ENCODE results near the gene SULF2. TPM values are rescaled to one million over a fixed set of nuclear protein-coding genes. Genes with fewer than 3 reads are reported as not detected.

SULF2 gene
- total RNA-seq, 1 experiment from 2014 or later = 13.0 TPM

DNA sequence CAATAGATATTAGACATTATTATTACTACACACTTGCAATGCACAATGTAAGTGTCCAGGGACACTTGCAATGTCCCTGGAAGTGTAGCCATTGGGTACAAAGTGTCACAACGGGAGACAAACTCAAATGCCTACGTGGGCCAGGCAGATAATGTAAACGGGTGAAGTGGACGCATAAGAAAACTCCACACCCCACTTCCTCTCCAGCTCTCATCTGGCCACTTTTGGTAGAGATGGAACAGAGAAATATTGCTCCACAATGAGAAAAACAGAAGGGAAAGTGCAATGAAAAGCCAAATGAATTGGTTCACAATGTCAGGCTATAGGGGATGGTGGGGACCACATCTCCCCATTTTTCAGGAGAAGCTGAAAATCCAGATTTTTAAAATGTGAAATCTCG is 9.4 kb downstream of the SULF2 start:
- no peak overlapping the region for H2AFZ ChIP-seq (ENCODE audit: low read depth, low read length, poor library complexity, severe bottlenecking)
- RAD21 ChIA-PET (ENCODE audit: low non-redundant PET in 1 of 2, low total read pairs in 2 of 2, uncharacterized antibody in 2 of 2, unreplicated experiment in 2 of 2) = no interaction called here
- no peak overlapping the region for H3K4me2 ChIP-seq (ENCODE audit: low read length)
- peaks cover 0 to 1% of the 10 kb centered on the region in 2 experiments; a peak in 1 of 4 replicates for H3K9me3 ChIP-seq (ENCODE audit: control insufficient read depth in 1 of 2, insufficient read depth in 1 of 2, low read depth in 1 of 2, low read length in 2 of 2)
- BruUV-seq (replicated peaks) = no TSS peak
- DNase-seq (ENCODE audit: low read depth, low spot score) (no peak), ATAC-seq (no peak)
- no peak overlapping the region for H3K4me3 ChIP-seq (replicated peaks in 1 of 2; ENCODE audit: low read depth in 1 of 2, low read length in 2 of 2)
- H4K20me1 ChIP-seq (ENCODE audit: insufficient read depth) = no peaks in the 10 kb centered on the region
- no peaks in the 10 kb centered on the region for H3K79me2 ChIP-seq (ENCODE audit: insufficient read depth, low read length)
- no peaks in the 10 kb centered on the region for H3K27me3 ChIP-seq (ENCODE audit: insufficient read depth, low read length)
- POLR2A ChIA-PET = no interaction called here
- TF ChIP-seq, protein P1, sequence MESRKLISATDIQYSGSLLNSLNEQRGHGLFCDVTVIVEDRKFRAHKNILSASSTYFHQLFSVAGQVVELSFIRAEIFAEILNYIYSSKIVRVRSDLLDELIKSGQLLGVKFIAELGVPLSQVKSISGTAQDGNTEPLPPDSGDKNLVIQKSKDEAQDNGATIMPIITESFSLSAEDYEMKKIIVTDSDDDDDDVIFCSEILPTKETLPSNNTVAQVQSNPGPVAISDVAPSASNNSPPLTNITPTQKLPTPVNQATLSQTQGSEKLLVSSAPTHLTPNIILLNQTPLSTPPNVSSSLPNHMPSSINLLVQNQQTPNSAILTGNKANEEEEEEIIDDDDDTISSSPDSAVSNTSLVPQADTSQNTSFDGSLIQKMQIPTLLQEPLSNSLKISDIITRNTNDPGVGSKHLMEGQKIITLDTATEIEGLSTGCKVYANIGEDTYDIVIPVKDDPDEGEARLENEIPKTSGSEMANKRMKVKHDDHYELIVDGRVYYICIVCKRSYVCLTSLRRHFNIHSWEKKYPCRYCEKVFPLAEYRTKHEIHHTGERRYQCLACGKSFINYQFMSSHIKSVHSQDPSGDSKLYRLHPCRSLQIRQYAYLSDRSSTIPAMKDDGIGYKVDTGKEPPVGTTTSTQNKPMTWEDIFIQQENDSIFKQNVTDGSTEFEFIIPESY (IDR thresholded peaks at IDR 0.05; ENCODE audit: extremely low read depth, insufficient replicate concordance, low read length) = no peak
- TF ChIP-seq ZNF274 (IDR thresholded peaks at IDR 0.05; ENCODE audit: low read depth, low read length) = no peak
- TF ChIP-seq POLR2A (IDR thresholded peaks at IDR 0.05; ENCODE audit: borderline replicate concordance, extremely low read depth, insufficient read depth, insufficient read length) = no peak
- TF ChIP-seq CEBPB (IDR thresholded peaks at IDR 0.05; ENCODE audit: low read depth) = no peak
- no peak for TF ChIP-seq YY1 (IDR thresholded peaks at IDR 0.05; ENCODE audit: extremely low read depth, insufficient replicate concordance, low read depth, low read length)
- TF ChIP-seq CTCF (IDR thresholded peaks at IDR 0.05 in 2 of 3, conservative IDR thresholded peaks at IDR 0.05 in 1 of 3; ENCODE audit: borderline replicate concordance in 1 of 3, insufficient read depth in 1 of 3, low read depth in 2 of 3, low read length in 2 of 3) = no peak
- TF ChIP-seq SRF (IDR thresholded peaks at IDR 0.05; ENCODE audit: low read depth) = no peak
- TF ChIP-seq RAD21 (IDR thresholded peaks at IDR 0.05; ENCODE audit: low read depth) = no peak
- TF ChIP-seq POLR2AphosphoS5 (IDR thresholded peaks at IDR 0.05; ENCODE audit: low read depth, low read length) = no peak
- TF ChIP-seq SP1 (IDR thresholded peaks at IDR 0.05; ENCODE audit: low read depth) = no peak
- no peak for TF ChIP-seq TCF7L2 (IDR thresholded peaks at IDR 0.05; ENCODE audit: borderline replicate concordance, extremely low read depth, insufficient read depth, insufficient read length)
- TF ChIP-seq SIN3A (IDR thresholded peaks at IDR 0.05; ENCODE audit: low read depth) = no peak
- TF ChIP-seq JUND (IDR thresholded peaks at IDR 0.05) = no peak
- TF ChIP-seq ELF1 (IDR thresholded peaks at IDR 0.05; ENCODE audit: borderline replicate concordance, low read depth) = no peak
- no peak for TF ChIP-seq MAX (IDR thresholded peaks at IDR 0.05)
- TF ChIP-seq, protein P2, sequence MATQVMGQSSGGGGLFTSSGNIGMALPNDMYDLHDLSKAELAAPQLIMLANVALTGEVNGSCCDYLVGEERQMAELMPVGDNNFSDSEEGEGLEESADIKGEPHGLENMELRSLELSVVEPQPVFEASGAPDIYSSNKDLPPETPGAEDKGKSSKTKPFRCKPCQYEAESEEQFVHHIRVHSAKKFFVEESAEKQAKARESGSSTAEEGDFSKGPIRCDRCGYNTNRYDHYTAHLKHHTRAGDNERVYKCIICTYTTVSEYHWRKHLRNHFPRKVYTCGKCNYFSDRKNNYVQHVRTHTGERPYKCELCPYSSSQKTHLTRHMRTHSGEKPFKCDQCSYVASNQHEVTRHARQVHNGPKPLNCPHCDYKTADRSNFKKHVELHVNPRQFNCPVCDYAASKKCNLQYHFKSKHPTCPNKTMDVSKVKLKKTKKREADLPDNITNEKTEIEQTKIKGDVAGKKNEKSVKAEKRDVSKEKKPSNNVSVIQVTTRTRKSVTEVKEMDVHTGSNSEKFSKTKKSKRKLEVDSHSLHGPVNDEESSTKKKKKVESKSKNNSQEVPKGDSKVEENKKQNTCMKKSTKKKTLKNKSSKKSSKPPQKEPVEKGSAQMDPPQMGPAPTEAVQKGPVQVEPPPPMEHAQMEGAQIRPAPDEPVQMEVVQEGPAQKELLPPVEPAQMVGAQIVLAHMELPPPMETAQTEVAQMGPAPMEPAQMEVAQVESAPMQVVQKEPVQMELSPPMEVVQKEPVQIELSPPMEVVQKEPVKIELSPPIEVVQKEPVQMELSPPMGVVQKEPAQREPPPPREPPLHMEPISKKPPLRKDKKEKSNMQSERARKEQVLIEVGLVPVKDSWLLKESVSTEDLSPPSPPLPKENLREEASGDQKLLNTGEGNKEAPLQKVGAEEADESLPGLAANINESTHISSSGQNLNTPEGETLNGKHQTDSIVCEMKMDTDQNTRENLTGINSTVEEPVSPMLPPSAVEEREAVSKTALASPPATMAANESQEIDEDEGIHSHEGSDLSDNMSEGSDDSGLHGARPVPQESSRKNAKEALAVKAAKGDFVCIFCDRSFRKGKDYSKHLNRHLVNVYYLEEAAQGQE (IDR thresholded peaks at IDR 0.05; ENCODE audit: low read depth) = no peak
- no peak for TF ChIP-seq EGR1 (IDR thresholded peaks at IDR 0.05; ENCODE audit: low read depth)
- TF ChIP-seq, protein P3, sequence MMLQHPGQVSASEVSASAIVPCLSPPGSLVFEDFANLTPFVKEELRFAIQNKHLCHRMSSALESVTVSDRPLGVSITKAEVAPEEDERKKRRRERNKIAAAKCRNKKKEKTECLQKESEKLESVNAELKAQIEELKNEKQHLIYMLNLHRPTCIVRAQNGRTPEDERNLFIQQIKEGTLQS (IDR thresholded peaks at IDR 0.05) = no peak
- TF ChIP-seq CBX3 (IDR thresholded peaks at IDR 0.05; ENCODE audit: low read depth) = no peak
- 0 out of 4 replicates have a peak, but pooled peaks cover 0 to 4% of the 10 kb centered on the region in 2 experiments for H3K4me1 ChIP-seq (ENCODE audit: control insufficient read depth in 1 of 2, insufficient read depth in 2 of 2, low read length in 2 of 2)
- no peaks in the 10 kb centered on the region for H3K9me2 ChIP-seq (ENCODE audit: insufficient read depth)
- no peaks in the 10 kb centered on the region for H3K36me3 ChIP-seq (ENCODE audit: control insufficient read depth in 1 of 2, insufficient read depth in 2 of 2, low read length in 2 of 2)
- no peak overlapping the region for H3K27ac ChIP-seq (ENCODE audit: low read depth, low read length)
- no peak overlapping the region for H3K9ac ChIP-seq (ENCODE audit: low read length)
- CTCF ChIA-PET = no interaction called here
- intact Hi-C loops (cut with micrococcal nuclease) = no loop called here
